AG10803 (cell line): ENCODE results near the gene FRMD1.

Experiments
- DNase-seq: peaks from one replicate; pipeline ENCODE4 v3.0.0; 2010; ENCODE audit warnings: low read depth
- H3K4me3 ChIP-seq: 2 replicates; pipeline ENCODE4 v1.5.1; 2011; ENCODE audit warnings: mild to moderate bottlenecking, low read length, control low read depth
- CTCF ChIP-seq: conservative IDR thresholded peaks from 2 replicates; pipeline ENCODE4 v1.5.1; 2011; ENCODE audit warnings: mild to moderate bottlenecking, low read length, control low read depth, inconsistent platforms

Gene FRMD1

GRCh38 chr6:168048724-168049025 is 30.3 kb downstream of the FRMD1 start:
- no peak for DNase-seq
- H3K4me3 ChIP-seq = no peak overlapping the region
- TF ChIP-seq CTCF = no peak

- no peak overlapping the region for H3K4me3 ChIP-seq
- DNase-seq = no peak
- TF ChIP-seq CTCF = no peak
These were observed 30.9 kb downstream of the FRMD1 start for GRCh38 chr6:168047841-168048723.

- TF ChIP-seq CTCF = no peak
- no peak overlapping the region for H3K4me3 ChIP-seq
- no peak for DNase-seq
These were observed 32.3 kb downstream of the FRMD1 start for GRCh38 chr6:168046696-168047095.

- no peak for DNase-seq
- no peak overlapping the region for H3K4me3 ChIP-seq
- no peak for TF ChIP-seq CTCF
These were observed 33.0 kb downstream of the FRMD1 start for GRCh38 chr6:168045706-168046620.

- TF ChIP-seq CTCF = no peak
- H3K4me3 ChIP-seq = no peak overlapping the region
- DNase-seq = no peak
These were observed 33.8 kb downstream of the FRMD1 start for GRCh38 chr6:168045141-168045691.

- no peak for DNase-seq
- no peak for TF ChIP-seq CTCF
- no peak overlapping the region for H3K4me3 ChIP-seq
These were observed 34.4 kb downstream of the FRMD1 start for GRCh38 chr6:168044521-168045130.
